ENCODE measurements around the gene TCF12.
A peak's percentile ranks its signal among the peaks of the same experiment; 100 is the strongest.

TCF12 gene

GRCh38 chr15:56918046-56918938 is at the start of gene TCF12:
TCF12 (plus strand) TSS chr15:56918644; CDS start chr15:56919914, 1,270 bp downstream.
- DNase-seq: peak; percentile 91

- peak; percentile 18 for DNase-seq
Measured at GRCh38 chr15:56869573-56869972, 48.9 kb upstream of the TCF12 start.

GRCh38 chr15:56871185-56871584 is 47.3 kb upstream of the TCF12 start:
- DNase-seq: no peak

- DNase-seq: no peak
Measured at GRCh38 chr15:56871867-56872266, 46.6 kb upstream of the TCF12 start.

GRCh38 chr15:56877255-56877970 is 41.0 kb upstream of the TCF12 start:
- no peak for DNase-seq

DNA sequence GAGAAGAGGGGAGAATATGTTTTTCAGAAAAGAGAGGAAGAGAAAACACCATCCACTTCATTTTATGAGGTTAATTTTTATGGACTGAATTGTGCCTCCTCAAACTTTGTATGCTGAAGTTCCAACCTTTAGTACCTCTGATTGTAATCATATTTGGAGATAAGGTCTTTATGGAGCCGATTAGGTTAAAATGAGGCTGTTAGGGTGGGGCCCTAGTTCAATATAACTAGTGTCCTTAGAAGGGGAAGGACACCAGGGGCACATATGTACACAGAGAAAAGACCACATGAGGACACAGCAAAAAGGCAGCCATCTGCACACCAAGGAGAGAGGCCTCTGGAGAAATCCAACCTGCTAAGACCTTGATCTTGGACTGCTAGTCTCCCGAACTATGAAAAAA is 38.9 kb upstream of the TCF12 start:
- DNase-seq: no peak

DNA sequence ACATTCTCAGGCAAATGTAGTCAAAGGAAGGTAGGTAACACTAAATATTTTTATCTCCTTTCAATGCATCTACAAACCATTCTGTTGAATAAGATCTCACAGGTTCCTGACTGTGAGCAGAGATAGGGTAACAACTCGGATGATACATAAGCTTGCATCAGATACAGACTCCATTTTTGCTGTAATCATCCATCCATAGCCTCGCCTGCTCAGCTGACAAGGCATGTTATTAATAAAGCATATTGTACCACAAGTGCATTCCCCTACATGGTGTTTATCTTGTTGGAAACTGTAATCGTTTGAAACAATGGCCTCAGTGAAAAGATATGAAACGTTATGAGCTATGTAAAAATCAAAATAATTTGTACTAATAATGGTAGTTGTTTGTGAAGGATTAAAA is 35.4 kb upstream of the TCF12 start:
- no peak for DNase-seq

DNA sequence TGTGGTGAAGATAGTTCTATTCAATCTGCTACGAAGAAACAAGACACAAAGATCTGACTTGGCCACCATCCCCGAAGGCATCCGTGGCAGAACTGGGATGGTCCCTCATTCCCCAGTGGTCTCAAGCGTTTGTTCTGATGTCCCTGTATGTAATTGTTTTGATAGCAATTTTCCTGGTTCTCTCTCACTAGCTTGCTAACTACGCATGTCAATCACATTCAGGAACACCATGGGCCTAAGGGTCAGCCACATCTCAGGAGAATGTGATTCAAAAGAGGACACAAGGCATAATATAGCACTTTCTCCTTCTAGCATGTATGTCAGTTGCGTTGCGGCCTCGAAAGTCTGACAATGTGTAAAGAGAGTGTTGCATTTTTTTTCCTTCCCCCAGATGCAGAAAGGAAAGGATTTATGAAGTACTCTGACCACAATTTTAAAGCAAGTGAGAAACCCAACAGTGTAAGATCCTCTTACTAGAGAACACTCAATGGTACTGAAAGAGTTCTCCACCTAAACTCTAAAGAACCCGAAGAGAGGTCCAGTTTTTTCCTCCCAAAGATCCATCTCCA is 32.0 kb upstream of the TCF12 start:
- no peak for DNase-seq

- peak; percentile 82 for DNase-seq
Measured at GRCh38 chr15:56886932-56887781, 31.3 kb upstream of the TCF12 start.

DNA sequence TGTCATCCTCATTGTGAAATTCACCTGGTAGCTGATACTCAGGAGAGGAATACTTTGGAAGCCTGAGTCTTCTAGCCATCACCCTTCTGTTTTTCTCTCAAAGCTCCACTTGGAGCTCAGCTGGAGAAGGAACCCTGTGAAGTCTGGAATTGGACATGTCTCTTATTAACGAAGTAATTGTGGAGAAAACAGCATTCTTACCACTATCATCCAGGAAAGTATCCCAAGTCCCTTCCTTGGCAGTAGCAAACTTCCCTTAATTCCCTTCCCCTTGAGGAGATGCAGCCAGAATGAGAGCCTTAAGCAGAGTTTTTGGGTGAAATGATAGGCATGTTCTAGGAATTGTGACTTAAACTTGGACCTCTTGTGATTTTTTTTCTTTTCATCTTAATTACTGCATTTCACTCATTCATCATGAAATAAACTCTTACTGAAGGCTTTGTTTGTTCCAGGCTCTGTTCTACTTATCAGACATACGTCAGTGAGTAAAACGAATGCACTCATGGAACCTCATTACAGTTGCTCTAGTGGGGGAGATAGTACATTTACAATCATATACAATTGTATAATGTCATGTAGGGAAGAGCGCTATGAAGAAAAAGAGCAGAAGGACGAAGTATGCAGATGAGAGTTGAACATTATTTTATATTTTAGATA is 30.5 kb upstream of the TCF12 start:
- DNase-seq: no peak

DNA sequence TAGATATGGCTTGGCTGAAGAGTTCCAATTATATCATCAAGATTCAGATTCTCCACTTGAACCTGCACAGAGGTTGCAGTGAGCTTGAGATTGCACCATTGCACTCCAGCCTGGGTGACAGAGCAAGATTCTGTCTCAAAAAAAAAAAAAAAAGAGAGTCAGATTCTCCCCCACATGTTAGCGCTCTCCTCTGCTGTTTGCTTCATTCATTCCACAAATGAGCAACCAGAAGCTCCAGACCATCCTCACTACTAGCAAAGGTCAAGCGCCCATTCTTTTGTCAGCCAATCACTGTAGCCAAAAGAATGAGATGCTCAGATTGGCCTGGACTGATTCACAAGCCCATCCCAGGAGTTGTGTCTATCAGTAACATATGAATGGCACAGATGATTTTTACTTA is 28.4 kb upstream of the TCF12 start:
- DNase-seq: no peak

GRCh38 chr15:56891852-56892440 is 26.5 kb upstream of the TCF12 start:
- DNase-seq: no peak

- DNase-seq: no peak
Measured at GRCh38 chr15:56892659-56893363, 25.6 kb upstream of the TCF12 start.

DNA sequence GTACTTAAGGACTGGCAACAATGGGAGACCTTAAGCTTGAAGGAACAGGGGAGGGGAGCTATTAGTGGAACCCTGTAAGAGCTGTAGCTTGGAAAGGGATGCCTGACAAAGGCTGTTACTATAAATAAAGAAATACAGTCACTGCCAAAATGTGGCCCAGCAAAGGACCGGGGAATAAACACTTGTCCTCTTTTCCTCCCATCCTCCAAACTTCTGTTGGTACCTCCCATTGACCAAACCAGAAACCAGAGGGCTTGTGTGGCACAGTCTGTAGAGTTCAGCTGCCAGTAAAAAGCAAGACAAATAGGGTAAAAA is 25.1 kb upstream of the TCF12 start:
- no peak for DNase-seq

DNA sequence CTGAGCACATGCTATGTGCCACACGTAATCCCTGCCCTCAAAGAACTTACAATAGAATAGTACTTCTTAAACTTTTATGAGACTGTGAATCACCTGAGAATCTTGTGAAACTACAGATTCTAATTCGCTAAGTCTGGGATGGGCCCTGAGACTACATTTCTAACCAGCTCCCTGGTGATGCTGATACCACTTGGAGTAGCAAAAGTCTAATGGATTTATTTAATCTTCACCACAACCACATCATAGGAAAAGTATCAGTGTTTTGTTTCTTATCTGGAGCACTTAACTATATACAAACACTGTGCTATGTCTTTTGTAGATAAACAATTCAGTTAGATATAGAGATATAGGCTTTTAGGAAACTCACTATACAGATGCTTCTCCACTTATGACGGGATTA is 23.8 kb upstream of the TCF12 start:
- DNase-seq: no peak

- DNase-seq: no peak
Measured at GRCh38 chr15:56901931-56902330, 16.5 kb upstream of the TCF12 start.

DNA sequence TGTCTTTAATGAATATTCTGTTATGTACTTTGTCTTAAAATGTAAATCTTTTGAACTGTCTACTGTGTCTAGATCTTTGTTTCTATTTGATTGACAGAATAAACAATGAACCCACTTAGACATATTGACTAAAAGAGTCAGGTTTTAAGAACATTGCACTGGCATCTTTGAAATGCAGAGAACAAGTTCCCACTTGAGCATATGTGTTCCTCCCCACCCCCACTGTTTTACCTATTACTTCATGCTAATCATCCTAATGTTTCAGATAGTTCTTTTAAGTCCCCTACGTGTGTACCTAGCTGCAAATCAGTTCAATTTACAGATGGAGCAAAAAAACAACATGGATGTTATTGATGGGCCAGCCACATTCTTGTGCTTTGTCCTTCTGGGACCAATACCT is 11.7 kb upstream of the TCF12 start:
- DNase-seq: no peak

DNA sequence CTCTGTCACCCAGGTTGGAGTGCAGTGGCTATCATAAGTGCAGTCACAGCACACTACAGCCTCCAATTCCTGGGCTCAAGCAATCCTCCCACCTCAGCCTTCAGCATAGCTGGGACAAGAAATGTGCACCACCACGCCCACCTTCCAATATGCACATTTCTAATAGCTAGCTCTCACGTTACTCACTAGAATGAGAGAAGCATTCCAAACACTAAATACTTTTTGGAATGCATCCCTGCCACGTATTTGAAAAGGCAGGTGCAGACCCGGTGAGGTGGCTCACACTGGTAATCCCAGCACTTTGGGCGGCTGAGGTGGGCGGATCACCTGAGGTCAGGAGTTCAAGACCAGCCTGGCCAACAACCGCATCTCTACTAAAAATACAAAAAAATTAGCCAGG is 7.6 kb upstream of the TCF12 start:
- DNase-seq: no peak

DNA sequence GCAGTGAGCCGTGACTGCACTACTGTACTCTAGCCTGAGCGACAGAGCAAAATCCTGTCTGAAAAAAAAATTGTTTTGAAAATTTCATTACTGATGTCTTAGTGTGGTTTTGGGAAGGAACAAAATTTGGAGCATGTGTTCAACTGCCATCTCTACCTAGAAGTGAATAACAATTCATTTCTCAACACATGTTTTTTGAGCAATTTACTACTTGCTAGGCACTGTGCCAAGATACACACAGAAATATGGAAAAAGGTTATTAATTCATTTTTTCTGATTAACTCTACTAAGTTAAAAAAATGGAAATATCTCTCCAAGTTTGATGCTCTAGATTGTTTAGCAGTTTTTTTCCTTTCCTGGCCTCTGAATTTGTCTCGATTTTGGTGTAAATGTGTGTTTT is 5.2 kb upstream of the TCF12 start:
- no peak for DNase-seq

DNA sequence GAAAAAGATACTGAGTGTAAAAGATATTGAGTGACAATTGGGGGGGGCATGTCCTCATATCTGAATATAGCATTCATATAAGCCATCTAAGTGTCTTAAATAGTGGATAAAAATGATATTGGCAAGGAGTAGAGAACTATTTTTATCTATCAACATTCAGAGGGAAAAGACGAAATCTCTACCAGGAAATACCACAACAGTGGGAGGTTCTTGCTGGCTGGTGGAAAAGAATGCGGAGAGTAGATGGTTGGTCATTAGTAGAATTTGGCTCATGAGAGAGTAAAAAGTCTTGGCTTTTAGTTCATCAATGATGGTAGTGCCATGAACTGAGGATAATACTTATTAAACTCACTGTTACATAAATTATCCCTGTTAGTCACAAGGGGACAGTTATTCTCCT is 4.8 kb upstream of the TCF12 start:
- DNase-seq: no peak

- DNase-seq: no peak
Measured at GRCh38 chr15:56915888-56916287, 2.6 kb upstream of the TCF12 start.

Data from stimulated activated CD4-positive, alpha-beta T cell treated with anti-CD3 and anti-CD28 coated beads, Interleukin-1b, Interleukin-23, amount 100 ng/mL, for 48 hours (primary cell).